Mucosa of rectum (tissue), 2 donors: ENCODE data around the gene RSPH1.

Experiments used
- H3K27ac ChIP-seq, 2 donors: one replicate each; pipeline ENCODE4 v1.7.0; 2013; ENCODE audit warnings: inconsistent platforms in 2 of 2, low read depth in 2 of 2, low read length in 2 of 2
- H3K27me3 ChIP-seq, 2 donors: one replicate each; pipeline ENCODE4 v1.7.0; 2013; ENCODE audit warnings: low read length in 2 of 2; ENCODE audit not compliant: control insufficient read depth in 2 of 2, insufficient read depth in 2 of 2
- H3K36me3 ChIP-seq, 2 donors: one replicate each; pipeline ENCODE4 v1.7.0; 2013; ENCODE audit warnings: low read length in 2 of 2; ENCODE audit not compliant: control insufficient read depth in 2 of 2, insufficient read depth in 2 of 2
- H3K4me1 ChIP-seq, 2 donors: one replicate each; pipeline ENCODE4 v1.7.0; 2013; ENCODE audit warnings: low read length in 2 of 2, mild to moderate bottlenecking in 1 of 2; ENCODE audit not compliant: control insufficient read depth in 2 of 2, insufficient read depth in 2 of 2
- H3K4me3 ChIP-seq, 2 donors: one replicate each; pipeline ENCODE4 v1.7.0; 2013; ENCODE audit warnings: low read length in 2 of 2
- H3K9ac ChIP-seq, 2 donors: one replicate each; pipeline ENCODE4 v1.7.0; 2013; ENCODE audit warnings: low read length in 2 of 2, low read depth in 1 of 2, mild to moderate bottlenecking in 1 of 2
- H3K9me3 ChIP-seq, 2 donors: one replicate each; pipeline ENCODE4 v1.7.0; 2013; ENCODE audit warnings: low read length in 2 of 2; ENCODE audit not compliant: control insufficient read depth in 2 of 2
- donor health status: healthy.
- donor health status: Normal muscosa, but diverticular disease.

RSPH1 gene

GRCh38 chr21:42496120-42496838 is at the start of gene RSPH1:
RSPH1 (minus strand) TSS chr21:42496224; CDS start chr21:42496186, 38 bp downstream.
- Histone ChIP-seq H3K4me3 (peak within 1 kb of the TSS; percentile 88 to 90), H3K9ac (peak within 1 kb of the TSS; percentile 82 to 92), H3K4me1 (peaks cover 15 to 39% of the 10 kb centered on the region in 2 donors), H3K27me3 (no peaks in the 10 kb centered on the region), H3K36me3 (no peaks in the 10 kb centered on the region), H3K27ac (peak within 1 kb of the TSS; percentile 90 to 94), H3K9me3 (no peaks in the 10 kb centered on the region)

- no peaks in the 10 kb centered on the region for H3K9me3 ChIP-seq
- no peak overlapping the region for H3K27ac ChIP-seq
- no peak overlapping the region for H3K4me3 ChIP-seq
- no peaks in the 10 kb centered on the region for H3K27me3 ChIP-seq
- H3K9ac ChIP-seq: no peak overlapping the region
- no peaks in the 10 kb centered on the region for H3K4me1 ChIP-seq
- peaks cover 74 to 88% of the 10 kb centered on the region in 2 donors for H3K36me3 ChIP-seq
Observed at GRCh38 chr21:42545745-42546144, 49.7 kb upstream of the RSPH1 start.

- Histone ChIP-seq H3K9me3 (no peaks in the 10 kb centered on the region), H3K4me3 (no peak overlapping the region), H3K9ac (no peak overlapping the region), H3K36me3 (peaks cover 75 to 87% of the 10 kb centered on the region in 2 donors), H3K27me3 (no peaks in the 10 kb centered on the region), H3K27ac (no peak overlapping the region), H3K4me1 (no peaks in the 10 kb centered on the region)
Observed at GRCh38 chr21:42545317-42545716, 49.3 kb upstream of the RSPH1 start.

- H3K9ac ChIP-seq: no peak overlapping the region
- H3K4me3 ChIP-seq: no peak overlapping the region
- no peak overlapping the region for H3K27ac ChIP-seq
- no peaks in the 10 kb centered on the region for H3K27me3 ChIP-seq
- H3K4me1 ChIP-seq: peaks cover 0 to 2% of the 10 kb centered on the region in 2 donors
- H3K36me3 ChIP-seq: peaks cover 83 to 86% of the 10 kb centered on the region in 2 donors
- no peaks in the 10 kb centered on the region for H3K9me3 ChIP-seq
Observed at GRCh38 chr21:42544544-42544943, 48.5 kb upstream of the RSPH1 start.

- Histone ChIP-seq H3K9ac (no peak overlapping the region), H3K36me3 (peaks cover 74 to 76% of the 10 kb centered on the region in 2 donors), H3K9me3 (no peaks in the 10 kb centered on the region), H3K4me1 (peaks cover 0 to 13% of the 10 kb centered on the region in 2 donors), H3K4me3 (no peak overlapping the region), H3K27me3 (no peaks in the 10 kb centered on the region), H3K27ac (no peak overlapping the region)
Observed at GRCh38 chr21:42543106-42543847, 47.3 kb upstream of the RSPH1 start.

GRCh38 chr21:42542596-42542995 is 46.6 kb upstream of the RSPH1 start:
- no peak overlapping the region for H3K27ac ChIP-seq
- H3K9ac ChIP-seq: no peak overlapping the region
- H3K36me3 ChIP-seq: peaks cover 67 to 70% of the 10 kb centered on the region in 2 donors
- H3K9me3 ChIP-seq: no peaks in the 10 kb centered on the region
- H3K4me3 ChIP-seq: no peak overlapping the region
- peaks cover 0 to 19% of the 10 kb centered on the region in 2 donors for H3K4me1 ChIP-seq
- H3K27me3 ChIP-seq: no peaks in the 10 kb centered on the region

- peaks cover 64 to 66% of the 10 kb centered on the region in 2 donors for H3K36me3 ChIP-seq
- H3K9ac ChIP-seq: no peak overlapping the region
- H3K4me3 ChIP-seq: no peak overlapping the region
- H3K4me1 ChIP-seq: peaks cover 0 to 19% of the 10 kb centered on the region in 2 donors
- no peaks in the 10 kb centered on the region for H3K27me3 ChIP-seq
- H3K9me3 ChIP-seq: no peaks in the 10 kb centered on the region
- no peak overlapping the region for H3K27ac ChIP-seq
Observed at GRCh38 chr21:42542196-42542595, 46.2 kb upstream of the RSPH1 start.

GRCh38 chr21:42541618-42542017 is 45.6 kb upstream of the RSPH1 start:
- Histone ChIP-seq H3K27me3 (no peaks in the 10 kb centered on the region), H3K9ac (no peak overlapping the region), H3K27ac (no peak overlapping the region), H3K36me3 (peaks cover 63 to 64% of the 10 kb centered on the region in 2 donors), H3K9me3 (no peaks in the 10 kb centered on the region), H3K4me1 (peaks cover 0 to 19% of the 10 kb centered on the region in 2 donors), H3K4me3 (no peak overlapping the region)

- no peak overlapping the region for H3K4me3 ChIP-seq
- H3K36me3 ChIP-seq: peaks cover 62% of the 10 kb centered on the region in 2 donors
- no peaks in the 10 kb centered on the region for H3K9me3 ChIP-seq
- H3K9ac ChIP-seq: no peak overlapping the region
- H3K4me1 ChIP-seq: peaks cover 0 to 19% of the 10 kb centered on the region in 2 donors
- no peak overlapping the region for H3K27ac ChIP-seq
- H3K27me3 ChIP-seq: no peaks in the 10 kb centered on the region
Observed at GRCh38 chr21:42541174-42541573, 45.1 kb upstream of the RSPH1 start.

- Histone ChIP-seq H3K36me3 (peaks cover 61 to 62% of the 10 kb centered on the region in 2 donors), H3K27ac (no peak overlapping the region)
Observed at GRCh38 chr21:42540396-42540795, 44.4 kb upstream of the RSPH1 start.

More at GRCh38 chr21:42540396-42540795, 44.4 kb upstream of the RSPH1 start:
- Histone ChIP-seq H3K27me3 (no peaks in the 10 kb centered on the region), H3K4me1 (peaks cover 6 to 26% of the 10 kb centered on the region in 2 donors), H3K9me3 (no peaks in the 10 kb centered on the region), H3K9ac (no peak overlapping the region), H3K4me3 (no peak overlapping the region)
